ENCODE data around the gene TCF4. TPM values are rescaled to one million over a fixed set of nuclear protein-coding genes. Genes with fewer than 3 reads are reported as not detected.

Gene TCF4
- total and polyA plus RNA-seq, 4 donors = 14.3 to 356 (median 73.0) TPM

- Histone ChIP-seq H3K36me3 (ENCODE audit: control insufficient read depth in 4 of 4, insufficient read depth in 4 of 4, low read length in 4 of 4) (no peaks in the 10 kb centered on the region), H3K9ac (ENCODE audit: insufficient read depth in 1 of 2, low read length in 2 of 2) (no peak overlapping the region), H3K27ac (ENCODE audit: low read depth in 1 of 2, low read length in 1 of 2) (no peak overlapping the region), H3K4me3 (no peak overlapping the region), H3K9me3 (ENCODE audit: control insufficient read depth in 4 of 4, insufficient read depth in 3 of 4, low read length in 3 of 4) (no peaks in the 10 kb centered on the region), H3K27me3 (ENCODE audit: control insufficient read depth in 3 of 3, insufficient read depth in 3 of 3, low read length in 2 of 3) (no peaks in the 10 kb centered on the region), H3K4me1 (ENCODE audit: control insufficient read depth in 5 of 5, insufficient read depth in 5 of 5, low read length in 5 of 5) (peaks cover 3 to 15% (median 4%) of the 10 kb centered on the region in 5 donors)
- ATAC-seq (ENCODE audit: insufficient read depth, low FRiP score) = no peak
- WGBS, 2 donors = 84 to 90% methylated on average over 2 of the region's 2 CpGs
- TF ChIP-seq CTCF (IDR thresholded peaks at IDR 0.05; ENCODE audit: control extremely low read depth, extremely low read depth) = no peak
- DNase-seq = no peak
Observed at GRCh38 chr18:55284614-55285013, 303.4 kb downstream of the TCF4 start.

- DNase-seq = no peak
- Histone ChIP-seq H3K36me3 (ENCODE audit: control insufficient read depth in 4 of 4, insufficient read depth in 4 of 4, low read length in 4 of 4) (peaks cover 0 to 9% (median 4%) of the 10 kb centered on the region in 4 donors), H3K9me3 (ENCODE audit: control insufficient read depth in 4 of 4, insufficient read depth in 3 of 4, low read length in 3 of 4) (no peaks in the 10 kb centered on the region), H3K4me1 (ENCODE audit: control insufficient read depth in 5 of 5, insufficient read depth in 5 of 5, low read length in 5 of 5) (peaks cover 0 to 9% (median 4%) of the 10 kb centered on the region in 5 donors), H3K27me3 (ENCODE audit: control insufficient read depth in 3 of 3, insufficient read depth in 3 of 3, low read length in 2 of 3) (no peaks in the 10 kb centered on the region), H3K4me3 (no peak overlapping the region), H3K27ac (ENCODE audit: low read depth in 1 of 2, low read length in 1 of 2) (no peak overlapping the region), H3K9ac (ENCODE audit: insufficient read depth in 1 of 2, low read length in 2 of 2) (no peak overlapping the region)
- 93 to 94% methylated on average over 3 of the region's 3 CpGs for WGBS, 2 donors
- no peak for ATAC-seq (ENCODE audit: insufficient read depth, low FRiP score)
- no peak for TF ChIP-seq CTCF (IDR thresholded peaks at IDR 0.05; ENCODE audit: control extremely low read depth, extremely low read depth)
Observed at GRCh38 chr18:55283309-55283708, 304.7 kb downstream of the TCF4 start.

GRCh38 chr18:55280503-55280902 lies 307.5 kb downstream of the TCF4 start:
- ATAC-seq (ENCODE audit: insufficient read depth, low FRiP score) (no peak), DNase-seq (peak in 2 of 3 donors; percentile 36 to 40)
- Histone ChIP-seq H3K27me3 (ENCODE audit: control insufficient read depth in 3 of 3, insufficient read depth in 3 of 3, low read length in 2 of 3) (no peaks in the 10 kb centered on the region), H3K27ac (ENCODE audit: low read depth in 1 of 2, low read length in 1 of 2) (no peak overlapping the region), H3K4me3 (no peak overlapping the region), H3K9me3 (ENCODE audit: control insufficient read depth in 4 of 4, insufficient read depth in 3 of 4, low read length in 3 of 4) (no peaks in the 10 kb centered on the region), H3K9ac (ENCODE audit: insufficient read depth in 1 of 2, low read length in 2 of 2) (no peak overlapping the region), H3K4me1 (ENCODE audit: control insufficient read depth in 5 of 5, insufficient read depth in 5 of 5, low read length in 5 of 5) (peaks cover 0 to 8% (median 4%) of the 10 kb centered on the region in 5 donors), H3K36me3 (ENCODE audit: control insufficient read depth in 4 of 4, insufficient read depth in 4 of 4, low read length in 4 of 4) (peaks cover 0 to 19% (median 13%) of the 10 kb centered on the region in 4 donors)
- 54 to 56% methylated on average over 2 of the region's 2 CpGs for WGBS, 2 donors
- no peak for TF ChIP-seq CTCF (IDR thresholded peaks at IDR 0.05; ENCODE audit: control extremely low read depth, extremely low read depth)

Measured in lung (tissue), 12 donors.